ENCODE results near the gene SCGB3A2.

GRCh38 chr5:147918899-147919298 lies 40.4 kb downstream of the SCGB3A2 start:
- TF ChIP-seq CTCF (IDR thresholded peaks at IDR 0.05), result no peak
- TF ChIP-seq POLR2A (IDR thresholded peaks at IDR 0.05), result no peak

Data from adrenal gland (tissue), 5 donors.